IMR-90 (cell line): ENCODE data around the gene PRF1. TPM values are rescaled to one million over a fixed set of nuclear protein-coding genes. Genes with fewer than 3 reads are reported as not detected.

Experiments
- ATAC-seq: fragments of 200-7000 bp; cut with Tn5 transposase; 2 replicates; pipeline ENCODE4 v1.9.1; 2020; ENCODE audit warnings: low read depth, mild to moderate bottlenecking, moderate library complexity
- BruUV-seq: library from RNA; stranded (reverse); fragments of 400-500 nt; replicated peaks from 2 replicates; lab custom pipeline; 2021; lab: Mats Ljungman, UMichigan
- CTCF ChIA-PET: fragments of 300-600 bp; formaldehyde crosslinking; extraction: SDS; loops from one replicate; lab custom pipeline; 2021; ENCODE audit warnings: antibody characterized with exemption; lab: Yijun Ruan, JAX
- POLR2A ChIA-PET: fragments of 300-600 bp; sonication (Branson Sonifier 250); formaldehyde crosslinking; loops from one replicate; lab custom pipeline; 2022; ENCODE audit warnings: antibody characterized with exemption; ENCODE audit not compliant: unreplicated experiment; lab: Charles Lee
- DNase-seq: peaks from one replicate; pipeline ENCODE4 v3.0.0; 2013
- H2AFZ ChIP-seq: replicated peaks from 2 replicates; pipeline ENCODE3; 2013; ENCODE audit warnings: low read length, mild to moderate bottlenecking; ENCODE audit not compliant: poor library complexity
- H2AK5ac ChIP-seq: 2 replicates; pipeline ENCODE4 v1.6.1; 2013; ENCODE audit warnings: low read depth, low read length, inconsistent platforms
- H2AK9ac ChIP-seq: replicated peaks from 2 replicates; pipeline ENCODE3; 2013; ENCODE audit warnings: mild to moderate bottlenecking, low read depth, low read length, moderate library complexity; ENCODE audit not compliant: poor library complexity
- H2BK120ac ChIP-seq: 2 replicates; pipeline ENCODE4 v1.6.1; 2013; ENCODE audit warnings: low read depth, low read length, inconsistent platforms
- H2BK15ac ChIP-seq: 3 replicates; pipeline ENCODE4 v1.6.1; 2013; ENCODE audit warnings: low read depth, low read length, inconsistent platforms
- H2BK20ac ChIP-seq: 2 replicates; pipeline ENCODE4 v1.6.1; 2013; ENCODE audit warnings: low read depth, mild to moderate bottlenecking, inconsistent platforms, low read length, moderate library complexity
- H2BK5ac ChIP-seq: 2 replicates; pipeline ENCODE4 v1.6.1; 2013; ENCODE audit warnings: mild to moderate bottlenecking, low read depth, low read length, inconsistent platforms; ENCODE audit not compliant: poor library complexity, severe bottlenecking
- H3K14ac ChIP-seq: replicated peaks from 2 replicates; pipeline ENCODE4 v1.6.1; 2013; ENCODE audit warnings: low read depth, low read length, inconsistent platforms
- H3K18ac ChIP-seq: 2 replicates; pipeline ENCODE4 v1.6.1; 2013; ENCODE audit warnings: low read depth, low read length, control low read depth
- H3K23ac ChIP-seq: 2 replicates; pipeline ENCODE4 v1.6.1; 2013; ENCODE audit warnings: low read depth, low read length, inconsistent platforms
- H3K27ac ChIP-seq: 2 replicates; pipeline ENCODE4 v1.5.1; 2013; ENCODE audit warnings: mild to moderate bottlenecking, control low read depth, low read length; ENCODE audit not compliant: insufficient read depth
- H3K27me3 ChIP-seq: 2 replicates; pipeline ENCODE4 v1.6.1; 2013; ENCODE audit warnings: low read length; ENCODE audit not compliant: control insufficient read depth, insufficient read depth
- H3K36me3 ChIP-seq: 2 replicates; pipeline ENCODE4 v1.6.1; 2013; ENCODE audit warnings: low read length, mixed read lengths; ENCODE audit not compliant: control insufficient read depth, insufficient read depth
- H3K4ac ChIP-seq: 2 replicates; pipeline ENCODE4 v1.6.1; 2013; ENCODE audit warnings: low read depth, low read length, inconsistent platforms
- H3K4me1 ChIP-seq: 2 replicates; pipeline ENCODE4 v1.6.1; 2013; ENCODE audit warnings: low read length, mixed read lengths; ENCODE audit not compliant: control insufficient read depth, insufficient read depth
- H3K4me2 ChIP-seq: 2 replicates; pipeline ENCODE4 v1.6.1; 2013; ENCODE audit warnings: low read depth, mild to moderate bottlenecking, control low read depth, low read length, moderate library complexity
- H3K4me3 ChIP-seq: 2 replicates; pipeline ENCODE4 v1.5.1; 2013; ENCODE audit warnings: low read depth, mild to moderate bottlenecking, control low read depth, low read length, moderate library complexity; ENCODE audit not compliant: insufficient read depth
- H3K56ac ChIP-seq: 2 replicates; pipeline ENCODE4 v1.6.1; 2013; ENCODE audit warnings: low read length, inconsistent platforms; ENCODE audit not compliant: insufficient read depth; ENCODE audit errors: extremely low read depth
- H3K79me1 ChIP-seq, 2 experiments: 2 replicates each; pipeline ENCODE4 v1.6.1; 2013; ENCODE audit warnings: low read length in 2 of 2, inconsistent platforms in 1 of 2, low read depth in 1 of 2
- H3K9ac ChIP-seq: 2 replicates; pipeline ENCODE4 v1.6.1; 2013; ENCODE audit warnings: low read depth, low read length, control low read depth
- H3K9me1 ChIP-seq: 2 replicates; pipeline ENCODE4 v1.6.1; 2013; ENCODE audit warnings: low read length, inconsistent platforms; ENCODE audit not compliant: insufficient read depth
- H3K9me3 ChIP-seq: 2 replicates; pipeline ENCODE4 v1.6.1; 2013; ENCODE audit warnings: low read length; ENCODE audit not compliant: control insufficient read depth, insufficient read depth
- H4K20me1 ChIP-seq: 2 replicates; pipeline ENCODE4 v1.6.1; 2013; ENCODE audit warnings: low read length, inconsistent platforms; ENCODE audit not compliant: insufficient read depth
- H4K5ac ChIP-seq: 2 replicates; pipeline ENCODE4 v1.6.1; 2013; ENCODE audit warnings: mild to moderate bottlenecking, low read depth, low read length, control low read depth
- H4K8ac ChIP-seq, 2 experiments: 2 replicates each; pipeline ENCODE4 v1.6.1; 2013; ENCODE audit warnings: low read depth in 2 of 2, low read length in 2 of 2, control low read depth in 1 of 2, inconsistent platforms in 1 of 2
- H4K91ac ChIP-seq: 2 replicates; pipeline ENCODE4 v1.6.1; 2013; ENCODE audit warnings: low read depth, low read length, inconsistent platforms; ENCODE audit not compliant: insufficient read depth
- CEBPB ChIP-seq: IDR thresholded peaks from 2 replicates; pipeline ENCODE4 v1.6.1; 2012; ENCODE audit warnings: low read depth, low read length, improper control_type of control experiment
- CHD1 ChIP-seq: IDR thresholded peaks from 2 replicates; pipeline ENCODE4 v1.6.1; 2012; ENCODE audit warnings: low read depth, low read length, improper control_type of control experiment
- MAZ ChIP-seq: IDR thresholded peaks from 2 replicates; pipeline ENCODE4 v1.6.1; 2012; ENCODE audit warnings: low read depth, mild to moderate bottlenecking, low read length, improper control_type of control experiment, moderate library complexity, borderline replicate concordance
- MXI1 ChIP-seq: IDR thresholded peaks from 2 replicates; pipeline ENCODE4 v1.6.1; 2012; ENCODE audit warnings: low read depth, mild to moderate bottlenecking, low read length, moderate library complexity, borderline replicate concordance
- NFE2L2 ChIP-seq: fragments of 150-350 bp; IDR thresholded peaks from 2 replicates; pipeline ENCODE4 v1.6.1; 2016; ENCODE audit warnings: low read depth, mild to moderate bottlenecking, low read length
- POLR2A ChIP-seq: IDR thresholded peaks from 2 replicates; pipeline ENCODE4 v1.6.1; 2012; ENCODE audit warnings: mild to moderate bottlenecking, low read depth, low read length
- RAD21 ChIP-seq: IDR thresholded peaks from 2 replicates; pipeline ENCODE4 v1.6.1; 2012; ENCODE audit warnings: low read length, improper control_type of control experiment
- RCOR1 ChIP-seq: IDR thresholded peaks from 2 replicates; pipeline ENCODE4 v1.6.1; 2012; ENCODE audit warnings: mild to moderate bottlenecking, low read length, improper control_type of control experiment; ENCODE audit not compliant: insufficient replicate concordance
- RFX5 ChIP-seq: IDR thresholded peaks from 2 replicates; pipeline ENCODE4 v1.8.0; 2012; ENCODE audit warnings: low read depth, mild to moderate bottlenecking, low read length, moderate library complexity
- SMC3 ChIP-seq: fragments of 150-350 bp; IDR thresholded peaks from 2 replicates; pipeline ENCODE4 v1.6.1; 2016; ENCODE audit warnings: low read depth, mild to moderate bottlenecking, antibody characterized with exemption, low read length, moderate library complexity
- WGBS, 2 experiments: methylation state at CpG; one replicate each; pipeline versions ENCODE4 v1.1.5 to v1.1.7; 2013; ENCODE audit warnings: missing lambda C conversion rate in 2 of 2; ENCODE audit not compliant: insufficient read length in 1 of 2; ENCODE audit errors: extremely low coverage in 2 of 2; 5-methylcytosine and 5-hydroxymethylcytosine counted together
- dilution Hi-C: fragments of 300-500 bp; cut with HindIII; formaldehyde crosslinking; loops from one replicate; pipeline ENCODE4 v1.14.3; 2018; ENCODE audit warnings: low sequenced_read_pairs; ENCODE audit not compliant: unreplicated experiment
- in situ Hi-C: fragments of 300-500 bp; cut with MboI; formaldehyde crosslinking; loops from 3 replicates; pipeline ENCODE4 v1.14.3; 2019; ENCODE audit warnings: low sequenced_read_pairs, inconsistent platforms, mixed read lengths
- intact Hi-C: fragments of 100-400 bp; cut with micrococcal nuclease; formaldehyde crosslinking; loops from 2 replicates; pipeline ENCODE4 v1.10.0; 2022
- polyA plus RNA-seq, 3 experiments: library from polyadenylated mRNA; depleted of rRNA; stranded (reverse); fragments of >200 nt; gene quantifications; 2 replicates each; pipeline ENCODE4 v1.2.3, GENCODE V29; 2012; ENCODE audit warnings: low replicate concordance in 1 of 3
- total RNA-seq: library from RNA; depleted of rRNA; stranded (reverse); fragments of >200 nt; gene quantifications from 2 replicates; pipeline ENCODE4 v1.2.3, GENCODE V29; 2012
- TF ChIP-seq, protein P1 (sequence below): fragments of 150-350 bp; IDR thresholded peaks from 2 replicates; pipeline ENCODE4 v1.6.1; 2016; ENCODE audit warnings: low read depth, mild to moderate bottlenecking, low read length, moderate library complexity, borderline replicate concordance
- TF ChIP-seq, protein P2 (sequence below): fragments of 150-350 bp; IDR thresholded peaks from 2 replicates; pipeline ENCODE4 v1.6.1; 2017; ENCODE audit warnings: mild to moderate bottlenecking, antibody characterized with exemption, low read length, low read depth
- TF ChIP-seq, protein P3 (sequence below): conservative IDR thresholded peaks from 2 replicates; pipeline ENCODE4 v1.5.1; 2012; ENCODE audit warnings: mild to moderate bottlenecking, low read depth, low read length, improper control_type of control experiment

Gene PRF1
- total and polyA plus RNA-seq, 2 of the 4 experiments (the other 2 are of a cell fraction) = not detected

DNA sequence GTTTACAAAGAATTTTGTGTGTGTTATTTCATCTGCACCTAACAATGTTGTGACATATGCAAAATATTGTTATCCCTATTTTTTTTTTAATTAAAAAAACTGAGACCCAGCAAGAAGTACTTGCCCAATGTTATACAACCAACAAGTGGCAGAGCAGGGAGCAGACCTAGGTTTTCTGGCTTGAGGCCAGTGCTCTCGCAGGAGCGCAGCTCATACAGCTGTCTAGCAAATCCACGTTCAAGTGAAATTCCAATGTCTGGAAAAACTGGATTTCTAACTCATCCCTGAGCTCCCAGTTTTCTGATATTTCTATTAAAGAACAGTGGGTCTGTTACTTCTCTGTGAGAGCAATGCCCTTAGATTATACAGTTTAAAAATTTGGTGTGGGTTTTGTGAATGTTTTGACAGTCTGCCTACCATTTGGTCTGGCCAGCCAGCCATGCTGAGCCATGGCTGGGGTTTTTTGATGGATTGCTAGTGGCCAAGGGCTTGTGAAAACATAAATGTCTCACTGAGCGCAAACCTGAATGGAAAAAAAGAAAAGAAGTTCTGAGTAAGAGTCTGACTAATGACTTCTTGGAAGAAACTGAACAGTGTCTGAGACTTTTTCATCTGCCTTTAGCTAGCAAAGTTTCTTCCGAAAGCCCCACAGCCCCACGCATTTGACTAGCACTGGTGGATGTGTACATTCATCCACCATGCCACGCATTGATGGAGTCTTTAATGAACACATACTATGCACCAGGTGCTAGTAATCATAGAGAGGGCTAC lies 15.4 kb upstream of the PRF1 start (continued):
- TF ChIP-seq MAZ = no peak

DNA sequence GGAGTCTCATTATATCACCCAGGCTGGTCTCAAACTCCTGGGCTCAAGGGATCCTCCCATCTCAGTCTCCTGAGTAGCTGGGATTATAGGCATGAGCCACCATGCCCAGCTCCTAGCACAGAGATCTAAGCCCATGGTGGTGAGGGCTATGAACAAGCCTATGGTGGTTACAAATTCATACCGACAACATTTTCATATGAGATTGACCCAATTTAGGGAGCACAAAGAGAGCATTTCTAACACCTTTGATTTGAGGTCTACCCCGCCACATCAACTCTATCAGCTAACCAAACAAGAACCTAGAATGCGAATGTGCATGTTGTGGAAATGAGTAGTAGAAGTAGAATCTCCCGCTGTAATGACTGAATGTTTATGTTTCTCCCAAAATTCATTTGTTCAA lies 14.2 kb upstream of the PRF1 start:
- no peak overlapping the region for H2AK9ac ChIP-seq
- H3K14ac ChIP-seq = no peak overlapping the region
- no peaks in the 10 kb centered on the region for H3K79me1 ChIP-seq
- POLR2A ChIA-PET = no interaction called here
- H4K20me1 ChIP-seq = no peaks in the 10 kb centered on the region
- H3K27me3 ChIP-seq = peaks cover 2% of the 10 kb centered on the region
- no peak overlapping the region for H2AK5ac ChIP-seq
- no peak for DNase-seq
- CTCF ChIA-PET = no interaction called here
- no CpG with 5 or more reads among the region's 4 CpGs for WGBS, 2 experiments
- H3K4me1 ChIP-seq = no peaks in the 10 kb centered on the region
- H2AFZ ChIP-seq = no peak overlapping the region
- no peak overlapping the region for H3K56ac ChIP-seq
- H3K27ac ChIP-seq = no peak overlapping the region
- no peak overlapping the region for H4K5ac ChIP-seq
- H3K4me2 ChIP-seq = no peak overlapping the region
- peaks cover 5% of the 10 kb centered on the region for H3K9me3 ChIP-seq
- ATAC-seq = no peak
- H3K9me1 ChIP-seq = no peaks in the 10 kb centered on the region
- in situ Hi-C loops (no loop called here), intact Hi-C loops (no loop called here), dilution Hi-C loops (no loop called here)
- H3K9ac ChIP-seq = no peak overlapping the region
- H3K18ac ChIP-seq = no peak overlapping the region
- H3K23ac ChIP-seq = no peak overlapping the region
- no peaks in the 10 kb centered on the region for H3K36me3 ChIP-seq
- no peak overlapping the region for H2BK15ac ChIP-seq
- H3K4me3 ChIP-seq = no peak overlapping the region
- no peak overlapping the region for H2BK20ac ChIP-seq
- H2BK5ac ChIP-seq = no peak overlapping the region
- H2BK120ac ChIP-seq = no peak overlapping the region
- H3K4ac ChIP-seq = no peak overlapping the region
- no peak overlapping the region for H4K91ac ChIP-seq
- BruUV-seq = no TSS peak
- H4K8ac ChIP-seq = no peak overlapping the region
- TF ChIP-seq, protein P1, sequence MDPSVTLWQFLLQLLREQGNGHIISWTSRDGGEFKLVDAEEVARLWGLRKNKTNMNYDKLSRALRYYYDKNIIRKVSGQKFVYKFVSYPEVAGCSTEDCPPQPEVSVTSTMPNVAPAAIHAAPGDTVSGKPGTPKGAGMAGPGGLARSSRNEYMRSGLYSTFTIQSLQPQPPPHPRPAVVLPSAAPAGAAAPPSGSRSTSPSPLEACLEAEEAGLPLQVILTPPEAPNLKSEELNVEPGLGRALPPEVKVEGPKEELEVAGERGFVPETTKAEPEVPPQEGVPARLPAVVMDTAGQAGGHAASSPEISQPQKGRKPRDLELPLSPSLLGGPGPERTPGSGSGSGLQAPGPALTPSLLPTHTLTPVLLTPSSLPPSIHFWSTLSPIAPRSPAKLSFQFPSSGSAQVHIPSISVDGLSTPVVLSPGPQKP = no peak
- TF ChIP-seq RAD21 (no peak), NFE2L2 (no peak), MAZ (no peak), MXI1 (no peak), POLR2A (no peak), RFX5 (no peak), RCOR1 (no peak), CHD1 (no peak), CEBPB (no peak), SMC3 (no peak)
- TF ChIP-seq, protein P2, sequence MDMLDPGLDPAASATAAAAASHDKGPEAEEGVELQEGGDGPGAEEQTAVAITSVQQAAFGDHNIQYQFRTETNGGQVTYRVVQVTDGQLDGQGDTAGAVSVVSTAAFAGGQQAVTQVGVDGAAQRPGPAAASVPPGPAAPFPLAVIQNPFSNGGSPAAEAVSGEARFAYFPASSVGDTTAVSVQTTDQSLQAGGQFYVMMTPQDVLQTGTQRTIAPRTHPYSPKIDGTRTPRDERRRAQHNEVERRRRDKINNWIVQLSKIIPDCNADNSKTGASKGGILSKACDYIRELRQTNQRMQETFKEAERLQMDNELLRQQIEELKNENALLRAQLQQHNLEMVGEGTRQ = no peak
- TF ChIP-seq, protein P3, sequence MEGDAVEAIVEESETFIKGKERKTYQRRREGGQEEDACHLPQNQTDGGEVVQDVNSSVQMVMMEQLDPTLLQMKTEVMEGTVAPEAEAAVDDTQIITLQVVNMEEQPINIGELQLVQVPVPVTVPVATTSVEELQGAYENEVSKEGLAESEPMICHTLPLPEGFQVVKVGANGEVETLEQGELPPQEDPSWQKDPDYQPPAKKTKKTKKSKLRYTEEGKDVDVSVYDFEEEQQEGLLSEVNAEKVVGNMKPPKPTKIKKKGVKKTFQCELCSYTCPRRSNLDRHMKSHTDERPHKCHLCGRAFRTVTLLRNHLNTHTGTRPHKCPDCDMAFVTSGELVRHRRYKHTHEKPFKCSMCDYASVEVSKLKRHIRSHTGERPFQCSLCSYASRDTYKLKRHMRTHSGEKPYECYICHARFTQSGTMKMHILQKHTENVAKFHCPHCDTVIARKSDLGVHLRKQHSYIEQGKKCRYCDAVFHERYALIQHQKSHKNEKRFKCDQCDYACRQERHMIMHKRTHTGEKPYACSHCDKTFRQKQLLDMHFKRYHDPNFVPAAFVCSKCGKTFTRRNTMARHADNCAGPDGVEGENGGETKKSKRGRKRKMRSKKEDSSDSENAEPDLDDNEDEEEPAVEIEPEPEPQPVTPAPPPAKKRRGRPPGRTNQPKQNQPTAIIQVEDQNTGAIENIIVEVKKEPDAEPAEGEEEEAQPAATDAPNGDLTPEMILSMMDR = no peak
